GM11168 (cell line): ENCODE measurements around the gene RGS17.
"Not testable (repeated sequence)": the region's sequence is repeated elsewhere in the genome, so short reads cannot be mapped to it uniquely, and the experiment has no call there.

Experiments used
- in situ Hi-C: fragments of 300-500 bp; cut with MboI; formaldehyde crosslinking; loops from one replicate; pipeline ENCODE4 v1.12.0; 2022; ENCODE audit warnings: low sequenced_read_pairs; ENCODE audit not compliant: unreplicated experiment

Gene RGS17

DNA sequence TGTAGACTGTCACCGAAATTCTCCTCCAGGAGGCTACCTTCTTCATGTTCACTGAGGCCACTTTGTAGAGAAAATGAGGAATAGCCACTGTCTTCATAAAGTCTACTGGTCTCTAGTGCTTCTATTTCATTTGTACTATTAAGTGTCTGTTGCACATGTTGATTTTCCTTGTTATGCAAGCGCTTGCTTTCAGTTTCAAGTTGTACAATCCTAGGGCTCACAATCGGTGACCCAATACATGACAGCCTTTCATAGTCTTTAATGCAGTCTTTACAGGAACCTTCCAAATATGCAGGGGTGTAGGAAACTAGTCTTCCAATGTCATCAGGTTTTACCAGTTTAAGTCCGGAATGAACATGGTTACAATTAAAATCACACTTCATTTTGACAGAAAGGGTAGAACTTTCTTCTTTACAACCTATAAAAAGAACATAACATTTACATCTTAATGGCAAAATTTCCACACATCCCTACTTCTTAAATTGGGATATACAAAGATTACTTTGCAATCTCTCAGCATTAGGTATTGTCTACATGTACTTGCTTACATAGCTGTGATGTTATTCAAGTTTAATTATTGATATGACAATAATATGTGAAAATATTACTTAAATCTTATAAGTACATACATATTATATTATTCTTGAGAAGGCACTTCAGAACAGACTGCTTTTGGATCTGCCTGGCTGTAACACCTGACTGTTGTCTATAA lies 155.7 kb downstream of the RGS17 start:
- in situ Hi-C loops = loop anchor here (25.0 kb wide), 1 partner anchor 1287 kb away; no protein-coding TSS in a partner anchor

DNA sequence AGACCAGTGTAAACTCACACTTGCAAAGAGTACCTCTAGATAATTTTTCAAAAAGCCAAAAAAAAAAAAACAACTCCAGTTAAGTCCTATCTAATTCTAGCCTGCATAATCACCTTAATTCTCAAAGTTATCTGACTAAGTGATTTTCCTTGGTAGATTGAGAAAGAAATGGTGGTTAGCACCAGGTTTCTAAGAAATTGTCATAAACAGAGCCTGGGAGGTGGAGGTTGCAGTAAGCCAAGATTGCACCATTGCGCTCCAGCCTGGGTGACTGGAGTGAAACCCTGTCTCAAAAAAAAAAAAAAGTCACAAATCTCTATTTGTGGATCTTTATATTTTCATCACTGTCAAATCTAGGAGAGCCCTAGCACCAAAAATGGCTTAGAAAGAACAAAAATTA lies 157.2 kb downstream of the RGS17 start:
- in situ Hi-C loops = no loop called here

DNA sequence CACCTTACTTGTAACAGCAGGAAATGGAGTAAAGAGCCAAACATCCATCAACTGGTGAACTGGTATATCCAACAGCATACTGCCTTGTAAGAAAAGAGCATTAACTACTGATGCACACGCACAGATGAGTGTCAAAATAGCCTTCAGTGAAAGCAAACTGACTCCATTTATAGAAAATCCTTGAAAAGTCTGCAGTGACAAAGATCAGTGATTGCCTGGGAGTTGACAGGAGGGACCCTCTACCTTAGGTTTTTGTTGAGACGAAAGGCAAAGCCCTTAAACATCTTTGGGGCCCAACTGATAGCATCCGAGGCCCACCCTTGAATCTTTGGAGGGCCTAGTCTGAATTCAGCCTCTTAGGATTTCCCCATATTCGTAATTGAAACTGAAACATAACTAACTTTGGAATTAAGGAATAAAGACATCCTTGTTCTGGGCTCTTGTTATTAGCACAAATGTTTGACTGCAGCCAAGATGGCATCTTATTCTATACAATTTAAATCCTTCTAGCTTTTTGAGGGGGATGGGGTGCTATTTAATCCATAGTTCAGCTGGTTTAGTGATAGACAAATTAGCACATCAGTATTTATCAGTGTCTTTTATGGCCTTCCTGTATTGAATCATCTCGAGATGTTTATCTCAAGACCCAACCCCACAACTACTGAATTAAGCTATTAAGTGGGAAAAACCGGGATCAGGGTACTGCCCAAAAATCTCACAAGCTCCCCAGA lies 161.2 kb downstream of the RGS17 start:
- in situ Hi-C loops = no loop called here

DNA sequence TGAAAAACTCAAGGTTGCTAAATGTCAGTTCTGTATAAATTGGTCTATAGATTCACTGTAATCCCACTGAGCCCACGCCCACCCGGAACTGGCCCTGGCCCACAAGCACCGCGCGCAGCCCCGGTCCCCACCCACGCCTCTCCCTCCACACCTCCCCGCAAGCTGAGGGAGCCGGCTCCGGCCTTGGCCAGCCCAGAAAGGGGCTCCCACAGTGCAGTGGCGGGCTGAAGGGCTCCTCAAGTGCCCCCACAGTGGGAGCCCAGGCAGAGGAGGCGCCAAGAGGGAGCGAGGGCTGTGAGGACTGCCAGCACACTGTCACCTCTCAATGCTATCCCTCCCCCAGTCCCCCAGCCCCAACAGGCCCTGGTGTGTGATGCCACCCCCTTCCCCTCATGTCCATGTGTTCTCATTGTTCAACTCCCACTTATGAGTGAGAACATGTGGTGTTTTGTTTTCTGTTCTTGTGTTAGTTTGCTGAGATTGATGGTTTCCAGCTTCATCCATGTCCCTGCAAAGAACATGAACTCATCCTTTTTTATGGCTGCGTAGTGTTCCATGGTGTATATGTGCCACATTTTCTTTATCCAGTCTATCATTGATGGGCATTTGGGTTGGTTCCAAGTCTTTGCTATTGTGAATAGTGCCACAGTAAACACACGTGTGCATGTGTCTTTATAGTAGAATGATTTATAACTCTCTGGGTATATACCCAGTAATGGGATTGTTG lies 164.8 kb downstream of the RGS17 start:
- in situ Hi-C loops = not testable (repeated sequence)

DNA sequence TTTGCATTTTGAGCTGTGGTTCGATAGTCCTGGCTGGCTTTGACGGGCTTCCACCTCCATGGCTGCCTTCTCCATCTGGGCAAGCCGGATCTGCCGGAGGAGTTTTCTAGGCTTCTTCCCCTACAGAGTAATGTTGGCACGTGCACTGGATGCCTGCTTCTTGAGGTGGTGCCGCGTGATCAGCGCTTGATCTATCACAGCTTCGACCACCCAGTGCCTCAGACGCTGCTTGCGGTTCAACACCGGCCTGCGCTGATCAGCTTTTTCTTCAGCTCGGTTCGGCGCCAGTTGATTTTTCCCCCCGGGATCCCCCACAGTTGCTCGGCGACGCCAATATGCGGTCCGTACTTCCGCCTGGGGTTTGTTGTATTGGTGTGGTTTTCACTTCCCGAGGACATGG lies 171.7 kb downstream of the RGS17 start:
- in situ Hi-C loops = no loop called here

DNA sequence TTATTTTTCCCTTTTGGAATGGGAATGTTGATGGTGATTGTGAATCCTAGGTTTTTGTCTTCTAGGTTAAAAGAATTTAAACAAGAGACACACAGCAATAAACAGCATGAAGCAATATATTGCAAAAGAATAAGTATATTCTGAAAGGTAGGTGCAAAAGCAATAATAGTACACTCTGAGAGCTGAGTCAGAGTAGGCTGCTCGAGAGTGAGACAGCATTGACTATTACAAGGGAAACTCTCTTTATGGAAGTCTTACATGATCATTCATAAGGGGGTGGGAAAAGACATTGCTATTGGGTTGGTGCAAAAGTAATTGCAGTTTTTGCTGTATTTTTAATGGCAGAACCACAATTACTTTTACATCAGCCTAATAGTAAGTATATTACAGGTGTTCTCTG lies 173.3 kb downstream of the RGS17 start:
- in situ Hi-C loops = no loop called here
